WTC11 (cell line): ENCODE measurements around the gene RRP1.

Source experiments
- FOXJ3 ChIP-seq: sonication (generic); formaldehyde crosslinking; IDR thresholded peaks from 2 replicates; pipeline ENCODE4 v1.9.0; 2021; ENCODE audit warnings: missing genetic modification reagents, mild to moderate bottlenecking, borderline replicate concordance
- FOXK1 ChIP-seq: sonication (generic); formaldehyde crosslinking; IDR thresholded peaks from 2 replicates; pipeline ENCODE4 v1.8.0; 2022; ENCODE audit warnings: mild to moderate bottlenecking, moderate library complexity, missing genetic modification reagents
- IRF2 ChIP-seq: sonication (generic); formaldehyde crosslinking; IDR thresholded peaks from 2 replicates; pipeline ENCODE4 v1.8.0; 2022; ENCODE audit warnings: low read depth, missing genetic modification reagents, borderline replicate concordance
- TF ChIP-seq, protein P1 (sequence below): fragments of 200-600 bp; IDR thresholded peaks from 2 replicates; pipeline ENCODE4 v1.8.0; 2022; ENCODE audit warnings: antibody characterized with exemption
- TF ChIP-seq, protein P2 (sequence below): sonication (generic); formaldehyde crosslinking; IDR thresholded peaks from 2 replicates; pipeline ENCODE4 v1.8.0; 2023; ENCODE audit warnings: mild to moderate bottlenecking, missing genetic modification reagents
- TF ChIP-seq, protein P3 (sequence below): sonication (generic); formaldehyde crosslinking; IDR thresholded peaks from 2 replicates; pipeline ENCODE4 v1.8.1; 2023; ENCODE audit warnings: mild to moderate bottlenecking, missing genetic modification reagents

DNA sequence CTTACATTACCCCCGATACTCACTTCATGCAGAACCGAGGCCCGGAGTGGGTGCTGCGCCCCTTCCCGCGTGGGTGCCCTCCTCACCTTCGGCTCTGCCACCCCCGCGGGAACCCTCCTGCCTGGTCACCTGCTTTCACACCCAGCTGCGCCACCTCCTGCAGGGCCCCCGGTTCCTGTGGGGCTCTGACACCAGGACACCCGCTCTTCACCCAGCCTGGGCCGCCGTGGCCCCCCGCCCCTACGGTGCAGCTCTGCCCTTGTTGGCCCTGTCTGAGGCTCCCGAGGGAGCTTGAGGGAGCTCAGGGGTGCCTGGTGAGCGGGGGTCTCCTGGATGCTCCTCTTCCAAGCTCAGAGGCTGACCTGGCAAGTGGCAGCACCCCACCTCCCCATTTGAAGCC lies 19.0 kb downstream of the RRP1 start:
- TF ChIP-seq, protein P1, sequence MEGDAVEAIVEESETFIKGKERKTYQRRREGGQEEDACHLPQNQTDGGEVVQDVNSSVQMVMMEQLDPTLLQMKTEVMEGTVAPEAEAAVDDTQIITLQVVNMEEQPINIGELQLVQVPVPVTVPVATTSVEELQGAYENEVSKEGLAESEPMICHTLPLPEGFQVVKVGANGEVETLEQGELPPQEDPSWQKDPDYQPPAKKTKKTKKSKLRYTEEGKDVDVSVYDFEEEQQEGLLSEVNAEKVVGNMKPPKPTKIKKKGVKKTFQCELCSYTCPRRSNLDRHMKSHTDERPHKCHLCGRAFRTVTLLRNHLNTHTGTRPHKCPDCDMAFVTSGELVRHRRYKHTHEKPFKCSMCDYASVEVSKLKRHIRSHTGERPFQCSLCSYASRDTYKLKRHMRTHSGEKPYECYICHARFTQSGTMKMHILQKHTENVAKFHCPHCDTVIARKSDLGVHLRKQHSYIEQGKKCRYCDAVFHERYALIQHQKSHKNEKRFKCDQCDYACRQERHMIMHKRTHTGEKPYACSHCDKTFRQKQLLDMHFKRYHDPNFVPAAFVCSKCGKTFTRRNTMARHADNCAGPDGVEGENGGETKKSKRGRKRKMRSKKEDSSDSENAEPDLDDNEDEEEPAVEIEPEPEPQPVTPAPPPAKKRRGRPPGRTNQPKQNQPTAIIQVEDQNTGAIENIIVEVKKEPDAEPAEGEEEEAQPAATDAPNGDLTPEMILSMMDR: no peak
- TF ChIP-seq, protein P2, sequence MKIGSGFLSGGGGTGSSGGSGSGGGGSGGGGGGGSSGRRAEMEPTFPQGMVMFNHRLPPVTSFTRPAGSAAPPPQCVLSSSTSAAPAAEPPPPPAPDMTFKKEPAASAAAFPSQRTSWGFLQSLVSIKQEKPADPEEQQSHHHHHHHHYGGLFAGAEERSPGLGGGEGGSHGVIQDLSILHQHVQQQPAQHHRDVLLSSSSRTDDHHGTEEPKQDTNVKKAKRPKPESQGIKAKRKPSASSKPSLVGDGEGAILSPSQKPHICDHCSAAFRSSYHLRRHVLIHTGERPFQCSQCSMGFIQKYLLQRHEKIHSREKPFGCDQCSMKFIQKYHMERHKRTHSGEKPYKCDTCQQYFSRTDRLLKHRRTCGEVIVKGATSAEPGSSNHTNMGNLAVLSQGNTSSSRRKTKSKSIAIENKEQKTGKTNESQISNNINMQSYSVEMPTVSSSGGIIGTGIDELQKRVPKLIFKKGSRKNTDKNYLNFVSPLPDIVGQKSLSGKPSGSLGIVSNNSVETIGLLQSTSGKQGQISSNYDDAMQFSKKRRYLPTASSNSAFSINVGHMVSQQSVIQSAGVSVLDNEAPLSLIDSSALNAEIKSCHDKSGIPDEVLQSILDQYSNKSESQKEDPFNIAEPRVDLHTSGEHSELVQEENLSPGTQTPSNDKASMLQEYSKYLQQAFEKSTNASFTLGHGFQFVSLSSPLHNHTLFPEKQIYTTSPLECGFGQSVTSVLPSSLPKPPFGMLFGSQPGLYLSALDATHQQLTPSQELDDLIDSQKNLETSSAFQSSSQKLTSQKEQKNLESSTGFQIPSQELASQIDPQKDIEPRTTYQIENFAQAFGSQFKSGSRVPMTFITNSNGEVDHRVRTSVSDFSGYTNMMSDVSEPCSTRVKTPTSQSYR (CRISPR knock-in tag): no peak
- TF ChIP-seq, protein P3, sequence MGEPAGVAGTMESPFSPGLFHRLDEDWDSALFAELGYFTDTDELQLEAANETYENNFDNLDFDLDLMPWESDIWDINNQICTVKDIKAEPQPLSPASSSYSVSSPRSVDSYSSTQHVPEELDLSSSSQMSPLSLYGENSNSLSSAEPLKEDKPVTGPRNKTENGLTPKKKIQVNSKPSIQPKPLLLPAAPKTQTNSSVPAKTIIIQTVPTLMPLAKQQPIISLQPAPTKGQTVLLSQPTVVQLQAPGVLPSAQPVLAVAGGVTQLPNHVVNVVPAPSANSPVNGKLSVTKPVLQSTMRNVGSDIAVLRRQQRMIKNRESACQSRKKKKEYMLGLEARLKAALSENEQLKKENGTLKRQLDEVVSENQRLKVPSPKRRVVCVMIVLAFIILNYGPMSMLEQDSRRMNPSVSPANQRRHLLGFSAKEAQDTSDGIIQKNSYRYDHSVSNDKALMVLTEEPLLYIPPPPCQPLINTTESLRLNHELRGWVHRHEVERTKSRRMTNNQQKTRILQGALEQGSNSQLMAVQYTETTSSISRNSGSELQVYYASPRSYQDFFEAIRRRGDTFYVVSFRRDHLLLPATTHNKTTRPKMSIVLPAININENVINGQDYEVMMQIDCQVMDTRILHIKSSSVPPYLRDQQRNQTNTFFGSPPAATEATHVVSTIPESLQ (CRISPR knock-in tag): no peak
- TF ChIP-seq FOXK1 (CRISPR knock-in tag) (no peak), FOXJ3 (CRISPR knock-in tag) (no peak), IRF2 (no peak)
